ENCODE measurements around the gene CHAC2.

DNA sequence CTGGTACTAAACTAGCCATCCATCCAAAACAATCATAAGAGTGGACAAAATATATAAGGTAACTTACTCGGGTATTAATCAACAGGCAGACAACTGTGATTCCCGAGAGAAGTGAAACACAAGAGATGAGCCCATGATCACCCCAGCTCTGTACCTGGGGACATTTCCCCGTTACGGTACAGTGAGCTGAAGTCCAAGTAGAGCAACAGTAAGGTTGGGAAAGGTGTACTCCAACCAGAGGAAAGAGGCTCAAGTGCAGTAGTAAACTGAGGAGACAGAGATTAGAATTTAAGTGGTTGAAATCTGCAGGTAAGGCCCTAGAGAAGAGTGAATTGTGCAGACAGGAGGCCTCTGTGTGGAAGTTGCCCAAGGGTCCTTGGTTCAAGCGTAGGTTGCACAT is 30.5 kb upstream of the CHAC2 start:
- TF ChIP-seq, protein P1, sequence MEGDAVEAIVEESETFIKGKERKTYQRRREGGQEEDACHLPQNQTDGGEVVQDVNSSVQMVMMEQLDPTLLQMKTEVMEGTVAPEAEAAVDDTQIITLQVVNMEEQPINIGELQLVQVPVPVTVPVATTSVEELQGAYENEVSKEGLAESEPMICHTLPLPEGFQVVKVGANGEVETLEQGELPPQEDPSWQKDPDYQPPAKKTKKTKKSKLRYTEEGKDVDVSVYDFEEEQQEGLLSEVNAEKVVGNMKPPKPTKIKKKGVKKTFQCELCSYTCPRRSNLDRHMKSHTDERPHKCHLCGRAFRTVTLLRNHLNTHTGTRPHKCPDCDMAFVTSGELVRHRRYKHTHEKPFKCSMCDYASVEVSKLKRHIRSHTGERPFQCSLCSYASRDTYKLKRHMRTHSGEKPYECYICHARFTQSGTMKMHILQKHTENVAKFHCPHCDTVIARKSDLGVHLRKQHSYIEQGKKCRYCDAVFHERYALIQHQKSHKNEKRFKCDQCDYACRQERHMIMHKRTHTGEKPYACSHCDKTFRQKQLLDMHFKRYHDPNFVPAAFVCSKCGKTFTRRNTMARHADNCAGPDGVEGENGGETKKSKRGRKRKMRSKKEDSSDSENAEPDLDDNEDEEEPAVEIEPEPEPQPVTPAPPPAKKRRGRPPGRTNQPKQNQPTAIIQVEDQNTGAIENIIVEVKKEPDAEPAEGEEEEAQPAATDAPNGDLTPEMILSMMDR (IDR thresholded peaks at IDR 0.05), result no peak
- no peak for TF ChIP-seq EZH2 (IDR thresholded peaks at IDR 0.05)
- no peak for TF ChIP-seq EZH2phosphoT487 (IDR thresholded peaks at IDR 0.05)

Measured in neural progenitor cell (in vitro differentiated cells).